ENCODE results near the gene YLPM1. TPM values are rescaled to one million over a fixed set of nuclear protein-coding genes. Genes with fewer than 3 reads are reported as not detected.

Gene YLPM1
- total and polyA plus RNA-seq, 2 donors (not counting 1 experiment from before 2014, with no cell fraction given): 9.7 to 31.9 TPM

DNA sequence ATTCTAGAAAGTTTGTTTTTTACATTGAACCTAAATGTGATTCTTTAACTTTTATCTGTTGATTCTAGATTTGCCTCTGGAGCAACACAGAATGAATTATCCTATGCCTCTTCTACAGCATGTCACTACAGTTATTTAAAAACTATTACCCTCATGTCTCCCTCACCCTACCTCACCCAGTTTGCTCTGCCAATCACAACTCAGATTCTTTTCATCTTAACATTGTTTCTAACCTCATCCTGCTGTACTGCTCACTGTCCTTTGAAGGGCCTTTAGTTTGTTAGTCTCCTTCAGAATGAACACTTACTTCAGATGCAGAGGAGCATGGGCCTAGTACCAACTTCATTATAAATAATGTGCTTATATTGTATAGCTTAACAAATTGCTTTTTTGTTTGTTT is 21.5 kb downstream of the YLPM1 start:
- Histone ChIP-seq H3K36me3 (ENCODE audit: control insufficient read depth, insufficient read depth, low read length) (peaks cover 11% of the 10 kb centered on the region), H4K20me1 (ENCODE audit: control insufficient read depth, extremely low read depth, insufficient read depth, low read length) (no peaks in the 10 kb centered on the region), H3K27me3 (ENCODE audit: control insufficient read depth, insufficient read depth, low read length) (no peaks in the 10 kb centered on the region), H3K4me2 (ENCODE audit: extremely low read depth, insufficient read depth, low read length) (no peak overlapping the region), H3K4me3 (replicated peaks in 1 of 4; ENCODE audit: control extremely low read depth in 1 of 4, insufficient read depth in 1 of 4, low read depth in 3 of 4, low read length in 4 of 4) (no peak overlapping the region), H3K9me3 (ENCODE audit: control insufficient read depth, insufficient read depth, low read depth, low read length) (no peaks in the 10 kb centered on the region), H2AFZ (ENCODE audit: low read length) (no peak overlapping the region), H3K79me2 (ENCODE audit: control insufficient read depth, insufficient read depth, low read length) (peaks cover 3% of the 10 kb centered on the region), H3K9ac (ENCODE audit: insufficient read depth, low read length) (no peak overlapping the region), H3K27ac (ENCODE audit: insufficient read depth, low read length) (no peak overlapping the region), H3K4me1 (ENCODE audit: control insufficient read depth, extremely low read depth, insufficient read depth, low read length) (no peaks in the 10 kb centered on the region)
- DNase-seq (ENCODE audit: low read depth in 2 of 2): no peak
- TF ChIP-seq, protein P1, sequence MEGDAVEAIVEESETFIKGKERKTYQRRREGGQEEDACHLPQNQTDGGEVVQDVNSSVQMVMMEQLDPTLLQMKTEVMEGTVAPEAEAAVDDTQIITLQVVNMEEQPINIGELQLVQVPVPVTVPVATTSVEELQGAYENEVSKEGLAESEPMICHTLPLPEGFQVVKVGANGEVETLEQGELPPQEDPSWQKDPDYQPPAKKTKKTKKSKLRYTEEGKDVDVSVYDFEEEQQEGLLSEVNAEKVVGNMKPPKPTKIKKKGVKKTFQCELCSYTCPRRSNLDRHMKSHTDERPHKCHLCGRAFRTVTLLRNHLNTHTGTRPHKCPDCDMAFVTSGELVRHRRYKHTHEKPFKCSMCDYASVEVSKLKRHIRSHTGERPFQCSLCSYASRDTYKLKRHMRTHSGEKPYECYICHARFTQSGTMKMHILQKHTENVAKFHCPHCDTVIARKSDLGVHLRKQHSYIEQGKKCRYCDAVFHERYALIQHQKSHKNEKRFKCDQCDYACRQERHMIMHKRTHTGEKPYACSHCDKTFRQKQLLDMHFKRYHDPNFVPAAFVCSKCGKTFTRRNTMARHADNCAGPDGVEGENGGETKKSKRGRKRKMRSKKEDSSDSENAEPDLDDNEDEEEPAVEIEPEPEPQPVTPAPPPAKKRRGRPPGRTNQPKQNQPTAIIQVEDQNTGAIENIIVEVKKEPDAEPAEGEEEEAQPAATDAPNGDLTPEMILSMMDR (conservative IDR thresholded peaks at IDR 0.05 in 1 of 2, IDR thresholded peaks at IDR 0.05 in 1 of 2; ENCODE audit: low read depth in 1 of 2, low read length in 2 of 2): no peak
- TF ChIP-seq EZH2 (IDR thresholded peaks at IDR 0.05; ENCODE audit: low read length, missing control alignments): no peak

DNA sequence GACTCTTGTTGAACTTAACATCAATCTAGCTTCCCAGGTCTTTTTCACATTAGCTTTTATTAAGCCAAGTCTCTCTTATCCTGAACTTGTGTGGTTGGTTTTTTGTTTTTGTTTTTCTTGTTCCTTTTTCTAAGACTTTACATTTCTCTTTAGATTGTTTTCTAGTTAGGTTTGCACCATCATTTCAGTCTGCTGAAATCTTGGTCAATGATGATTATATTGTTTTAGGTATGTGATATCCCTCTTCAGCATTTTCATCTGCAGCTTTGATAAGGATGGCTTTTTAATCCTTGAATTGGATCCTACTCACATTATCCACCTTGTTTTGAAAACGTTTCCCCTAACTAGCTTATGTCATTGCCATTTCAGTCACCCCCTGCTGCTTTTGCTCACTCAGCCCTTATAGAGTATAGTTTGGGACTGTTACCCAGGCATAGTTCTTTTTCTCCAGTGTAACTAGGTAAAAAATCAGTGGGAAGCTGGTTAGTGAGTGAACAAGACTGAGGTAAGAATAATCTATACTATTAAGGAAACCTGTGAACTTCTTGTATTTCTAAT is 22.0 kb downstream of the YLPM1 start:
- Histone ChIP-seq H3K4me2 (ENCODE audit: extremely low read depth, insufficient read depth, low read length) (no peak overlapping the region), H3K9ac (ENCODE audit: insufficient read depth, low read length) (no peak overlapping the region), H3K27me3 (ENCODE audit: control insufficient read depth, insufficient read depth, low read length) (no peaks in the 10 kb centered on the region), H3K79me2 (ENCODE audit: control insufficient read depth, insufficient read depth, low read length) (peaks cover 5% of the 10 kb centered on the region), H3K27ac (ENCODE audit: insufficient read depth, low read length) (no peak overlapping the region), H3K4me1 (ENCODE audit: control insufficient read depth, extremely low read depth, insufficient read depth, low read length) (no peaks in the 10 kb centered on the region), H3K9me3 (ENCODE audit: control insufficient read depth, insufficient read depth, low read depth, low read length) (no peaks in the 10 kb centered on the region), H2AFZ (ENCODE audit: low read length) (no peak overlapping the region), H3K4me3 (replicated peaks in 1 of 4; ENCODE audit: control extremely low read depth in 1 of 4, insufficient read depth in 1 of 4, low read depth in 3 of 4, low read length in 4 of 4) (no peak overlapping the region), H4K20me1 (ENCODE audit: control insufficient read depth, extremely low read depth, insufficient read depth, low read length) (no peaks in the 10 kb centered on the region), H3K36me3 (ENCODE audit: control insufficient read depth, insufficient read depth, low read length) (peaks cover 11% of the 10 kb centered on the region)
- TF ChIP-seq, protein P1 (conservative IDR thresholded peaks at IDR 0.05 in 1 of 2, IDR thresholded peaks at IDR 0.05 in 1 of 2; ENCODE audit: low read depth in 1 of 2, low read length in 2 of 2): no peak
- no peak for TF ChIP-seq EZH2 (IDR thresholded peaks at IDR 0.05; ENCODE audit: low read length, missing control alignments)
- no peak for DNase-seq (ENCODE audit: low read depth in 2 of 2)

DNA sequence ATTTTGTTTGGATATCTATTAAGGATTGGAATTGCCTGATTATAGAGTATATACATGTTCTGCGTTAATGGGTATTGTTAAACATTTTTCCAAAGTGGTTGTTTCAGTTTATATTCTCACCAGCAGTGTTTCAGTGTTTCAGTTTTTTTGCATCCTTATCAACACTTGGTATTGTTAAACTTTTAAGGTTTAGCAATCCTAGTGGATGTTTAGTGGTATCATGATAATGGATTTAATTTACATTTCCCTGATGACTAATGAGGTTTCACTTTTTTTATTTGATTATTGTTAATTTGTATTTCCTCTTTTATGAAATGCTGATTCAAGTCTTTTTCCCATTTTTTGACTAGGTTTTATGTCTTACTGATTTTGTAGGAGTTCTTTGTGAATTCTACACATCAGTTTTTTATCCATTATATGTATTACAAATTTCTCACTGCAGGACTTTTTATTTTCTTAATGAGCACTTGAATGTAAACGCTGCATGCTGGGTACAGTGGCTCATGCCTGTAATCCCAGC is 23.7 kb downstream of the YLPM1 start:
- H4K20me1 ChIP-seq (ENCODE audit: control insufficient read depth, extremely low read depth, insufficient read depth, low read length): no peaks in the 10 kb centered on the region
- DNase-seq (ENCODE audit: low read depth in 2 of 2): no peak
- no peak overlapping the region for H3K4me3 ChIP-seq (replicated peaks in 1 of 4; ENCODE audit: control extremely low read depth in 1 of 4, insufficient read depth in 1 of 4, low read depth in 3 of 4, low read length in 4 of 4)
- peaks cover under 1% of the 10 kb centered on the region for H3K36me3 ChIP-seq (ENCODE audit: control insufficient read depth, insufficient read depth, low read length)
- H3K9ac ChIP-seq (ENCODE audit: insufficient read depth, low read length): no peak overlapping the region
- peaks cover 9% of the 10 kb centered on the region for H3K79me2 ChIP-seq (ENCODE audit: control insufficient read depth, insufficient read depth, low read length)
- no peaks in the 10 kb centered on the region for H3K4me1 ChIP-seq (ENCODE audit: control insufficient read depth, extremely low read depth, insufficient read depth, low read length)
- H3K9me3 ChIP-seq (ENCODE audit: control insufficient read depth, insufficient read depth, low read depth, low read length): no peaks in the 10 kb centered on the region
- no peak for TF ChIP-seq EZH2 (IDR thresholded peaks at IDR 0.05; ENCODE audit: low read length, missing control alignments)
- TF ChIP-seq, protein P1 (conservative IDR thresholded peaks at IDR 0.05 in 1 of 2, IDR thresholded peaks at IDR 0.05 in 1 of 2; ENCODE audit: low read depth in 1 of 2, low read length in 2 of 2): no peak
- no peak overlapping the region for H3K4me2 ChIP-seq (ENCODE audit: extremely low read depth, insufficient read depth, low read length)
- H2AFZ ChIP-seq (ENCODE audit: low read length): no peak overlapping the region
- H3K27ac ChIP-seq (ENCODE audit: insufficient read depth, low read length): no peak overlapping the region
- no peaks in the 10 kb centered on the region for H3K27me3 ChIP-seq (ENCODE audit: control insufficient read depth, insufficient read depth, low read length)
